HepG2 (cell line): ENCODE measurements around the gene RTN1. TPM values are rescaled to one million over a fixed set of nuclear protein-coding genes. Genes with fewer than 3 reads are reported as not detected.

Experiments used
- ATF7 ChIP-seq, 2 experiments: fragments of 450-650 bp in 1 of 2; sonication (generic) in 1 of 2; formaldehyde crosslinking in 1 of 2; IDR thresholded peaks; 2 replicates each; pipeline versions ENCODE4 v1.4.0 to v1.6.1; 2016 to 2020; ENCODE audit warnings: antibody characterized with exemption in 1 of 2, mild to moderate bottlenecking in 1 of 2, missing genetic modification reagents in 1 of 2
- DPF2 ChIP-seq: sonication (generic); formaldehyde crosslinking; IDR thresholded peaks from 2 replicates; pipeline ENCODE4 v1.4.0; 2020; ENCODE audit warnings: mild to moderate bottlenecking, low read depth, missing genetic modification reagents, borderline replicate concordance
- EZH2 ChIP-seq: conservative IDR thresholded peaks from 2 replicates; pipeline ENCODE4 v1.6.1; 2012; ENCODE audit warnings: mild to moderate bottlenecking, low read depth, low read length, moderate library complexity
- HDAC2 ChIP-seq: sonication (generic); formaldehyde crosslinking; IDR thresholded peaks from 2 replicates; pipeline ENCODE4 v1.4.0; 2020; ENCODE audit warnings: missing genetic modification reagents
- KMT2A ChIP-seq: sonication (generic); formaldehyde crosslinking; IDR thresholded peaks from 2 replicates; pipeline ENCODE4 v1.4.0; 2020; ENCODE audit warnings: missing genetic modification reagents
- NCOA2 ChIP-seq: sonication (generic); formaldehyde crosslinking; IDR thresholded peaks from 2 replicates; pipeline ENCODE4 v1.8.0; 2022; ENCODE audit warnings: inconsistent platforms
- NR2F6 ChIP-seq, 2 experiments: IDR thresholded peaks; 2 replicates each; pipeline ENCODE4 v1.6.1; 2016; ENCODE audit warnings: antibody characterized with exemption in 1 of 2, mild to moderate bottlenecking in 1 of 2
- PAXIP1 ChIP-seq: sonication (generic); formaldehyde crosslinking; conservative IDR thresholded peaks from 2 replicates; pipeline ENCODE4 v1.4.0; 2020; ENCODE audit warnings: mild to moderate bottlenecking, missing genetic modification reagents, moderate library complexity
- RARA ChIP-seq: IDR thresholded peaks from 2 replicates; pipeline ENCODE4 v1.6.1; 2016; ENCODE audit warnings: missing genetic modification reagents, missing compliant biosample characterization
- REST ChIP-seq, 2 experiments: IDR thresholded peaks; 2 replicates each; pipeline ENCODE4 v1.6.1; 2011 to 2012; ENCODE audit warnings: low read length in 2 of 2, borderline replicate concordance in 1 of 2, low read depth in 1 of 2, mild to moderate bottlenecking in 1 of 2, moderate library complexity in 1 of 2
- REXO4 ChIP-seq: sonication (generic); formaldehyde crosslinking; IDR thresholded peaks from 2 replicates; pipeline ENCODE4 v1.8.0; 2022; ENCODE audit warnings: missing genetic modification reagents, mild to moderate bottlenecking, borderline replicate concordance
- SALL1 ChIP-seq: sonication (generic); formaldehyde crosslinking; IDR thresholded peaks from 2 replicates; pipeline ENCODE4 v1.8.0; 2022; ENCODE audit warnings: mild to moderate bottlenecking, missing genetic modification reagents
- SMAD1 ChIP-seq: sonication (generic); formaldehyde crosslinking; IDR thresholded peaks from 2 replicates; pipeline ENCODE4 v1.4.0; 2020; ENCODE audit warnings: missing genetic modification reagents, low read depth, mild to moderate bottlenecking, borderline replicate concordance
- SMARCE1 ChIP-seq: fragments of 450-650 bp; IDR thresholded peaks from 2 replicates; pipeline ENCODE4 v1.6.1; 2017; ENCODE audit warnings: borderline replicate concordance
- TEAD2 ChIP-seq: sonication (generic); formaldehyde crosslinking; IDR thresholded peaks from 2 replicates; pipeline ENCODE4 v1.9.0; 2021; ENCODE audit warnings: missing genetic modification reagents
- TP53 ChIP-seq: sonication (generic); formaldehyde crosslinking; conservative IDR thresholded peaks from 2 replicates; pipeline ENCODE4 v1.4.0; 2020; ENCODE audit warnings: missing genetic modification reagents
- ZHX1 ChIP-seq: sonication (generic); formaldehyde crosslinking; IDR thresholded peaks from 2 replicates; pipeline ENCODE4 v1.8.1; 2022; ENCODE audit warnings: low read depth, mild to moderate bottlenecking, missing genetic modification reagents
- ZNF136 ChIP-seq: sonication (generic); formaldehyde crosslinking; IDR thresholded peaks from 2 replicates; pipeline ENCODE4 v1.8.1; 2022; ENCODE audit warnings: low read depth, mild to moderate bottlenecking, moderate library complexity, missing genetic modification reagents
- ZNF766 ChIP-seq: sonication (generic); formaldehyde crosslinking; IDR thresholded peaks from 2 replicates; pipeline ENCODE4 v1.5.0; 2020; ENCODE audit warnings: missing genetic modification reagents, borderline replicate concordance
- polyA plus RNA-seq, 8 experiments: library from polyadenylated mRNA; depleted of rRNA in 3 of 8; stranded (reverse) in 7 of 8; unstranded in 1 of 8; fragments of >200 nt; fragmentation: Illumina TruSeq in 4 of 8; extraction: Trizol in 4 of 8; gene quantifications; 2 replicates each; pipeline versions ENCODE4 v1.2.1 to v1.2.3, GENCODE V29; 2011 to 2016; ENCODE audit warnings: low read depth in 4 of 8, missing spikeins in 1 of 8, mixed read lengths in 1 of 8; ENCODE audit not compliant: insufficient read depth in 1 of 8
- total RNA-seq, 5 experiments: library from RNA; depleted of rRNA; stranded (reverse); fragments of >200 nt; fragmentation: Illumina TruSeq; extraction: Trizol; gene quantifications; 2 replicates each; pipeline ENCODE4 v1.2.3, GENCODE V29; 2016; ENCODE audit warnings: low read depth in 1 of 5

Gene RTN1
- total and polyA plus RNA-seq, 2 of the 13 experiments (the other 11 are each of a cell fraction or from before 2014, with no cell fraction given) = 0.04 to 0.18 TPM

GRCh38 chr14:59919570-59920377 is 49.2 kb upstream of the RTN1 start, which contains the start of gene LRRC9 (continued):
- TF ChIP-seq ZHX1 (CRISPR knock-in tag) = peak; percentile 47; the same call in 1 of the 2 replicates
- no peak for TF ChIP-seq SMARCE1
- TF ChIP-seq REXO4 (CRISPR knock-in tag) = no peak
- TF ChIP-seq RARA (CRISPR knock-in tag) = peak; percentile 41
- no peak for TF ChIP-seq TP53 (CRISPR knock-in tag)
- no peak for TF ChIP-seq SMAD1
- no peak for TF ChIP-seq TEAD2
- TF ChIP-seq HDAC2 (CRISPR knock-in tag) = peak; percentile 28; the same call in 1 of the 2 replicates
- no peak for TF ChIP-seq ZNF136 (CRISPR knock-in tag)
- TF ChIP-seq DPF2 (CRISPR knock-in tag) = no peak
- peak; percentile 38 for TF ChIP-seq SALL1 (CRISPR knock-in tag)
- no peak for TF ChIP-seq ZNF766 (CRISPR knock-in tag)
- TF ChIP-seq REST (IDR thresholded peaks at IDR 0.05; ENCODE audit: borderline replicate concordance in 1 of 2, low read depth in 1 of 2, low read length in 2 of 2) = no peak
- TF ChIP-seq PAXIP1 (CRISPR knock-in tag) = peak; percentile 54
- no peak for TF ChIP-seq KMT2A
- TF ChIP-seq EZH2 = no peak
- peak; percentile 54 for TF ChIP-seq NR2F6 (IDR thresholded peaks at IDR 0.05)
- 0 out of 2 replicates have a peak, but pooled peaks have one; percentile 42 for TF ChIP-seq NR2F6 (CRISPR knock-in tag; IDR thresholded peaks at IDR 0.05)
- peak; percentile 26; the same call in 1 of the 2 replicates for TF ChIP-seq NCOA2 (CRISPR knock-in tag)
- peak; percentile 2; the same call in 1 of the 2 replicates for TF ChIP-seq ATF7 (IDR thresholded peaks at IDR 0.05)
- TF ChIP-seq ATF7 (CRISPR knock-in tag; IDR thresholded peaks at IDR 0.05) = no peak
